Suprapubic skin (tissue), 4 donors: ENCODE results near the gene AP2B1.

Source experiments
- CTCF ChIP-seq, 2 donors: fragments of 200-600 bp in 1 of 2; fragments of 450-650 bp in 1 of 2; sonication (generic) in 1 of 2; IDR thresholded peaks; one replicate each; pipeline ENCODE4 v1.5.1; 2016 to 2019; ENCODE audit warnings: antibody characterized with exemption in 2 of 2, mild to moderate bottlenecking in 1 of 2, moderate library complexity in 1 of 2
- EP300 ChIP-seq: sonication (generic); formaldehyde crosslinking; IDR thresholded peaks from one replicate; pipeline ENCODE4 v1.6.1; 2017; ENCODE audit warnings: antibody characterized with exemption
- POLR2A ChIP-seq, 2 donors: fragments of 450-650 bp; IDR thresholded peaks; one replicate each; pipeline ENCODE4 v1.6.1; 2017; ENCODE audit warnings: antibody characterized with exemption in 2 of 2, mild to moderate bottlenecking in 2 of 2, moderate library complexity in 2 of 2
- POLR2AphosphoS5 ChIP-seq, 3 donors: sonication (generic); formaldehyde crosslinking; IDR thresholded peaks; one replicate each; pipeline ENCODE4 v1.6.1; 2017; ENCODE audit warnings: antibody characterized with exemption in 3 of 3

GRCh38 chr17:35692512-35693210, 105.5 kb downstream of the AP2B1 start:
- TF ChIP-seq CTCF (IDR thresholded peaks at IDR 0.05) (no peak), POLR2A (IDR thresholded peaks at IDR 0.05) (no peak), POLR2AphosphoS5 (IDR thresholded peaks at IDR 0.05) (no peak), EP300 (no peak)
